Prostate gland (tissue), 2 donors: ENCODE measurements around the gene UNC50. TPM values are rescaled to one million over a fixed set of nuclear protein-coding genes. Genes with fewer than 3 reads are reported as not detected.

Source experiments
- DNase-seq: peaks from one replicate; pipeline ENCODE4 v3.0.0-alpha.2; 2019; ENCODE audit warnings: low spot score
- H3K27ac ChIP-seq, 2 donors: fragments of 200-600 bp; sonication (generic); 2 replicates each; pipeline ENCODE4 v1.5.1; 2017 to 2019
- H3K27me3 ChIP-seq: fragments of 200-600 bp; sonication (generic); replicated peaks from 2 replicates; pipeline ENCODE4 v1.5.1; 2019; ENCODE audit not compliant: insufficient read depth
- H3K36me3 ChIP-seq, 2 donors: fragments of 200-600 bp; sonication (generic); 1 replicate in 1 of 2; 2 replicates in 1 of 2; pipeline versions ENCODE4 v1.5.1 to v1.8.1; 2017 to 2019
- H3K4me1 ChIP-seq: fragments of 200-600 bp; sonication (generic); replicated peaks from 2 replicates; pipeline ENCODE4 v1.5.1; 2019
- H3K4me3 ChIP-seq, 2 donors: fragments of 200-600 bp; sonication (generic); 2 replicates each; pipeline ENCODE4 v1.5.1; 2017 to 2019
- H3K9me3 ChIP-seq: fragments of 200-600 bp; sonication (generic); 2 replicates; pipeline ENCODE4 v1.5.1; 2017
- POLR2A ChIP-seq: fragments of 450-650 bp; IDR thresholded peaks from one replicate; pipeline ENCODE4 v1.6.1; 2016; ENCODE audit warnings: antibody characterized with exemption, mild to moderate bottlenecking
- POLR2AphosphoS5 ChIP-seq: sonication (generic); formaldehyde crosslinking; IDR thresholded peaks from one replicate; pipeline ENCODE4 v1.6.1; 2017; ENCODE audit warnings: antibody characterized with exemption
- WGBS: methylation state at CpG from one replicate; pipeline ENCODE4 v1.1.5; 2018; 5-methylcytosine and 5-hydroxymethylcytosine counted together
- intact Hi-C: fragments of 100-400 bp; cut with DNase I; formaldehyde crosslinking; loops from one replicate; pipeline ENCODE4 v1.14.2; 2022
- total RNA-seq, 2 donors: library from RNA; depleted of rRNA; stranded (reverse); fragments of >200 nt; gene quantifications; one replicate each; pipeline ENCODE4 v1.1.0, GENCODE V29; 2016
- TF ChIP-seq, protein P1 (sequence below), 4 experiments: fragments of 200-600 bp in 2 of 4; fragments of 450-650 bp in 2 of 4; sonication (generic) in 2 of 4; IDR thresholded peaks; 1 replicate in 3 of 4; 2 replicates in 1 of 4; pipeline ENCODE4 v1.5.1; 2016 to 2019; ENCODE audit warnings: antibody characterized with exemption in 4 of 4, mild to moderate bottlenecking in 2 of 4, moderate library complexity in 2 of 4

UNC50 gene
- total RNA-seq, 2 donors from 2014 or later, result 42.5 to 49.9 TPM

DNA sequence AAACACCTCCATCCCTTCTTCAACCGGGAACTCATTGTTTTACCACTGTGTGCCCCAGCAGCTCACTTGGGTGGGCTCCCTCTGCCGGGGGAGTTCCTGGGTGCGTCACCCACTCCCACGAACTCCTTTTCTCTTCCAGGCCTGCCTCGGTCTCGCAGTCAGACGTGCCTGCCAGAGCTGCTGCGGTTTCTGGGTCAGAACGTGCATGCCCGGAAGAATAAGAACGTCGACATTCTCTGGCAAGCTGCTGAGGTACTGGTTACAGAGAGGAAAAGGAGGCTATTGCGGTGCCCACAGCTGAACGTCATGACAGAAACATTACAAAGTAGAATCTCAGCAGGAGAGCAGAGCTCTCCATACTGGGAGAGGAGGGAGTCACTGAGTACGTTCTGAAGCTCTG, 35.7 kb upstream of the UNC50 start:
- no peaks in the 10 kb centered on the region for H3K4me1 ChIP-seq
- no peak overlapping the region for H3K27ac ChIP-seq
- DNase-seq, result no peak
- WGBS, result 77% methylated on average over 15 of the region's 15 CpGs
- no peak overlapping the region for H3K4me3 ChIP-seq
- peaks cover 3 to 8% of the 10 kb centered on the region in 2 donors for H3K36me3 ChIP-seq
- intact Hi-C loops, result no loop called here
- H3K9me3 ChIP-seq, result no peaks in the 10 kb centered on the region
- no peak for TF ChIP-seq POLR2A
- TF ChIP-seq POLR2AphosphoS5, result no peak
- TF ChIP-seq, protein P1, sequence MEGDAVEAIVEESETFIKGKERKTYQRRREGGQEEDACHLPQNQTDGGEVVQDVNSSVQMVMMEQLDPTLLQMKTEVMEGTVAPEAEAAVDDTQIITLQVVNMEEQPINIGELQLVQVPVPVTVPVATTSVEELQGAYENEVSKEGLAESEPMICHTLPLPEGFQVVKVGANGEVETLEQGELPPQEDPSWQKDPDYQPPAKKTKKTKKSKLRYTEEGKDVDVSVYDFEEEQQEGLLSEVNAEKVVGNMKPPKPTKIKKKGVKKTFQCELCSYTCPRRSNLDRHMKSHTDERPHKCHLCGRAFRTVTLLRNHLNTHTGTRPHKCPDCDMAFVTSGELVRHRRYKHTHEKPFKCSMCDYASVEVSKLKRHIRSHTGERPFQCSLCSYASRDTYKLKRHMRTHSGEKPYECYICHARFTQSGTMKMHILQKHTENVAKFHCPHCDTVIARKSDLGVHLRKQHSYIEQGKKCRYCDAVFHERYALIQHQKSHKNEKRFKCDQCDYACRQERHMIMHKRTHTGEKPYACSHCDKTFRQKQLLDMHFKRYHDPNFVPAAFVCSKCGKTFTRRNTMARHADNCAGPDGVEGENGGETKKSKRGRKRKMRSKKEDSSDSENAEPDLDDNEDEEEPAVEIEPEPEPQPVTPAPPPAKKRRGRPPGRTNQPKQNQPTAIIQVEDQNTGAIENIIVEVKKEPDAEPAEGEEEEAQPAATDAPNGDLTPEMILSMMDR (IDR thresholded peaks at IDR 0.05), result no peak
- H3K27me3 ChIP-seq, result no peaks in the 10 kb centered on the region

DNA sequence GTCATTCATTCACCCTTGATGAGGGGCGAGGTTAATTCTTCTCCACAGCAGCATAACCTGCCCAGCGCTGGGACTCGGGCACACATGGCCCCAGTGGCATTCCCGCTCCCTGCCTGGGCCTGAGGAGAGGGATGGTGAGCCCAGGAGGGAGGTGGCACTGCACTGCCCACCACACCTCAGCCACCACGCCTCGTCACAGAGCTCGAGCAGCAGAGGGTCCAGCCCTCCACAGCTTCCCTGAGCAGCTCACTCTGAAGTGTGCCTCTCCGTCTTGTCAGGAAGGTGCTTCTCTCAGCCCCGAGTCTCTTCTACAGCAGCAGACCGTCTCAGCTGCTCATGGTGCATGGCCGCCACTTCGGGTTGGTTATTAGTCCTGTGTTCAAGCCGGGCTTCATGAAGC, 35.0 kb upstream of the UNC50 start:
- Histone ChIP-seq H3K4me3 (no peak overlapping the region), H3K27me3 (no peaks in the 10 kb centered on the region), H3K9me3 (no peaks in the 10 kb centered on the region), H3K4me1 (no peaks in the 10 kb centered on the region), H3K27ac (no peak overlapping the region), H3K36me3 (peaks cover 3 to 8% of the 10 kb centered on the region in 2 donors)
- no peak for DNase-seq
- WGBS, result 89% methylated on average over 13 of the region's 13 CpGs
- intact Hi-C loops, result no loop called here
- TF ChIP-seq, protein P1 (IDR thresholded peaks at IDR 0.05), result no peak

DNA sequence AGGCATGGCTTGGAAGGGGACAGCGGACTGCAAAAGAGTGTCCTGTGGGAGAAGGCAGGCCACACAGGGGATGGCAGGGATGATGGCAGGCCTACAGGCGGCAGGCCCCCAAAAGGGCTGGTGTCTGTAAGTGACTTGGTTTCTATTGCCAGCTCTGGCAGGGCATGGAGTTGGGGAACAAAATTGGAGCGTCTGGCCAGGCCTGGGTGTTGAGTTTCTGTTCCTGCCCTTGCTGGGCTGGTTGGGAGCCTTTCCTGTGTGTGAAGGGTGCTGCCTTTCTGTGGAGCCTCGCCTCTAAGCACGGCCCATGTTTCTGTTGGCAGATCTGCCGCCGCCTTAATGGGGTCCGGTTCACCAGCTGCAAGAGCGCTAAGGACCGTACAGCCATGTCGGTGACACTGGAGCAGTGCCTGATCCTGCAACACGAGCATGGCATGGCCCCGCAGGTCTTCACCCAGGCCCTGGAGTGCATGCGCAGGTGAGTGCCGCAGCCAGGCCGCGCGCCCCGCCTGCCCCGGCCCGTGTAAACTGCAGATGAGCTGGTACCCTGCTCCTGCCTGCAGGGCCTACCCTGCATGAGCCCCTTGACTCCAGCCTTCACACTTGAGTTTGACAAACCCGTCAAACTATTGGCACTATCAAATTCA, 31.6 kb upstream of the UNC50 start:
- DNase-seq, result no peak
- intact Hi-C loops, result no loop called here
- H3K4me3 ChIP-seq, result no peak overlapping the region
- no peaks in the 10 kb centered on the region for H3K4me1 ChIP-seq
- TF ChIP-seq POLR2A (no peak), POLR2AphosphoS5 (no peak)
- TF ChIP-seq, protein P1 (IDR thresholded peaks at IDR 0.05), result no peak
- H3K27ac ChIP-seq, result no peak overlapping the region
- peaks cover 3 to 8% of the 10 kb centered on the region in 2 donors for H3K36me3 ChIP-seq
- H3K9me3 ChIP-seq, result no peaks in the 10 kb centered on the region
- 94% methylated on average over 22 of the region's 22 CpGs for WGBS
- H3K27me3 ChIP-seq, result no peaks in the 10 kb centered on the region

DNA sequence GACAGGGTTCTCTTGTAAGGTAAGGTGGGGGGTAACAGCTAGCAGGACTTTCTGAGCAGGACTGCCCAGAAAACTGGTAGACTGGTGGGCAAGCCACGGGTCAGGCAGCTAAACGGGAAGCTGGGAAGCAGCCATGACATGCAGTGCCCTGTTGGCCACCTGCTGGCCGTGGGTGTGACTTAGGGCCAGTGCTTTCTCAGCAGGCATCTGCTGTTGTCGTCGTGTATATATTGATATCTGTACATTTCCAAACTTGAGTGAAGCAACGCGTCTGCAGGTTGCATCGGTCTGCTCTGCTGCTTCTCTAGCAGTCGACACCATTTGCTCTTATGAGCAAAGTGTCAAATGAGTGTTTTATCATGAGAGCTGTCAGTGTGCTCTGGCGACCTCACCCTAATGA, 31.1 kb upstream of the UNC50 start:
- Histone ChIP-seq H3K36me3 (peaks cover 3 to 8% of the 10 kb centered on the region in 2 donors), H3K4me1 (no peaks in the 10 kb centered on the region), H3K4me3 (no peak overlapping the region), H3K9me3 (no peaks in the 10 kb centered on the region), H3K27ac (no peak overlapping the region), H3K27me3 (no peaks in the 10 kb centered on the region)
- intact Hi-C loops, result no loop called here
- 83% methylated on average over 10 of the region's 10 CpGs for WGBS
- TF ChIP-seq, protein P1 (IDR thresholded peaks at IDR 0.05), result no peak
- TF ChIP-seq POLR2AphosphoS5, result no peak
- TF ChIP-seq POLR2A, result no peak
- DNase-seq, result no peak

DNA sequence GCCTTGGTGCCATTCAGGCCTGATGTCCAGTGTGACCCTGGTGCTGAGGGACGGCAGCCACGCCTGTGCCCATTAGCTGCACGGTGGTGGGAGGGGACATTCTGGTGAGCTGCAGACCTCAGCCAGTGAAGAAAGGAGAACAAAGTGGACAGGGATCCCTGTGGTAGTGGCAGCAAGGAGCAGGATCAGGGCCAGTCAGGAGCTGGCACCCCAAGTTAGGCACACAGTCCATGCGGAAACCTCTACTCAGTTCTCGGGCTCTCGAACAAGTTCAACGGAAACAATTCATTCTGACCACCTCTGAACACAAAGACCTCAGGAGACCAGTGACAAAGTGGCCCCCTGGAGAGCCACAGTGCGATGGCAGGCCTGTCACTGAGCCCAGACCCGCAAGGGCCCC, 30.2 kb upstream of the UNC50 start:
- H3K4me1 ChIP-seq, result no peaks in the 10 kb centered on the region
- no peak overlapping the region for H3K27ac ChIP-seq
- H3K4me3 ChIP-seq, result no peak overlapping the region
- H3K27me3 ChIP-seq, result no peaks in the 10 kb centered on the region
- TF ChIP-seq POLR2A (no peak), POLR2AphosphoS5 (no peak)
- TF ChIP-seq, protein P1 (IDR thresholded peaks at IDR 0.05), result no peak
- H3K36me3 ChIP-seq, result peaks cover under 1 to 3% of the 10 kb centered on the region in 2 donors
- WGBS, result 86% methylated on average over 9 of the region's 9 CpGs
- DNase-seq, result no peak
- intact Hi-C loops, result no loop called here
- H3K9me3 ChIP-seq, result no peaks in the 10 kb centered on the region
